Activated CD4-positive, alpha-beta T cell treated with anti-CD3 and anti-CD28 coated beads for 1 hour (primary cell): ENCODE data around the gene RAD9A.
"Not testable (repeated sequence)": the region's sequence is repeated elsewhere in the genome, so short reads cannot be mapped to it uniquely, and the experiment has no call there.

Source experiments
- DNase-seq: peaks from one replicate; pipeline ENCODE4 v3.0.0-alpha.2; 2020

RAD9A gene

GRCh38 chr11:67410984-67411784 is 19.4 kb downstream of the RAD9A start:
- DNase-seq: no peak

GRCh38 chr11:67411785-67412152 is 20.0 kb downstream of the RAD9A start:
- DNase-seq: no peak

- DNase-seq: no peak
Measured at GRCh38 chr11:67412495-67413179, 20.9 kb downstream of the RAD9A start.

DNA sequence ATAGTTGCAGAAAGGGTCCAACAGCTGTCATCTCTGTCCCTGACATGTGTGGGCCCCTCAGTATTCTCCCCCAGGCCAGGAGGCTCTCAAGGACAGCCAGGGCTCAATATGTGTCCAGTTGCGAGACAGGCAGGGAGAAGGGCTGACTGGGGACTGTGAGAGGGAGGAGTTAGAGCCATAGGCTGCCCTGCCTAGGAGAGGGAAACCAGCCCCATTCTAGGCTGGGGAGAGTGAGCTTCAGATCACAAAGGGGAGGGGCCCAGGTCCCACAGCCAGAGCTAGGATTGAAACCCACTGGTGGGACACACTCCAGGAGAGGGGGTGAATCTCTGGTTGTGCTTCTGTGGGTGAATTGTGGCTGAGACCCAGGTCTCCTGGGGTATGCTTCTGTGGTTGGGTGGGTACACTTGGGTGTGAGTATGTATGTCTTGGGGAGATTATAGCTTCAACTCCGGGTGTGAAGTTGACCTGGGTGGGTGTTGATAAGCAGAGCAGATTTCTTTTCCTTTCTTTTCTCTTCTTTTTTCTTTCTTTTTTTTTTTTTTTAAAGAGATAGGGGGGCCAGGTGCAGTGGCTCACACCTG is 21.6 kb downstream of the RAD9A start:
- no peak for DNase-seq

- DNase-seq: no peak
Measured at GRCh38 chr11:67415501-67416304, 23.9 kb downstream of the RAD9A start, which contains the start of gene CARNS1. Gene CARNS1 (plus strand): TSS chr11:67415678. CDS start chr11:67416200, 522 bp downstream.

GRCh38 chr11:67416416-67417335 is 24.9 kb downstream of the RAD9A start:
- DNase-seq: peak; percentile 75

DNA sequence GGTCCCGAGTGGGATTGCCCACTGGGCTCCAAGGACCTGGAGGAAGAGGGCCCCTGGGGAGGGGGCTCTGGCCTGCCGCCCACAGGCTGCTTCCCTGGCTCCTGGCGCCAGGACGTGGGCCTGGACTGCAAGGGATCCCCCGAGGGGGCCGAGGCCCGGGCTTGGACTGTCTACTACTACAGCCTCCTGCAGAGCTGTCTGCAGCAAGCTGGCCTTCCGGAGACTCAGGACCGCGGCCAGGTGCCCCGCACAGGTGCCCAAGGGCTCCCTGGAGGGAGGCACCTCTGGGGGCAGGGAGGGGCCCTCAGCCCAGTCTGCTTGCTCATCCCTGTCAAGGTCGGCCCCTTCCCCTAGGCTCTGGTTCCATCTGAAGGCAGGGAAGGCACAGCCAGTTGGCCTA is 25.6 kb downstream of the RAD9A start:
- DNase-seq: no peak

DNA sequence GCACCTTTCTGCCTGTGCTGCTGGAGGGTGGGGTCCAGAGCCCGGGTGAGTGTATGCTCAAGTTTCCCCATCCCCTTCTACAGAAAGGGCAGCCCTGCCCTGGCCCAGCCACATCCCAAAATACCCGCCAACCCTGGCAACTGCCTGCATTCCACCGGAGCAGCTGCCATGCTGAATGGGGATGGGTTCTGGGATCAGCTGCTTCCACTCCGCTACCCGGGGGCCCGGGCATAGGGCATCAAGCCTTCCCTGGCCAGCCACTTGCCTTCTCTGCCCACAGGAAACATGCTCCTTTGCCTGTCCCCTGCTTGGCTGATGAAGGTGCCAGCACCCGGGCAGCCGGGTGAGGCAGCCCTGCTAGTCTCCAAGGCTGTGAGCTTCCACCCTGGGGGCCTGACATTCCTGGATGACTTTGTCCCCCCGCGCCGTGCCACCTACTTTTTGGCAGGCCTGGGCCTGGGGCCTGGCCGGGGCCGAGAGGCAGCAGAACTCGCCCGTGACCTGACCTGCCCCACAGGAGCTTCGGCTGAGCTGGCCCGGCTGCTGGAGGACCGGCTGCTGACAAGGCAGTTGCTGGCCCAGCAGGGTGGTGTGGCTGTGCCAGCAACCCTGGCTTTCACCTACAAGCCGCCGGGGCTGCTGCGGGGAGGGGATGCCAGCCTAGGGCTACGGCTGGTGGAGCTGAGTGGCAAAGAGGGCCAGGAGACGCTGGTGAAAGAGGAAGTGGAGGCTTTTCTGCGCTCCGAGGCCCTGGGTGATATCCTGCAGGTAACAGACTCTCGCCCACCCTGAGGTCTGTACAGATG is 26.9 kb downstream of the RAD9A start:
- no peak for DNase-seq

DNA sequence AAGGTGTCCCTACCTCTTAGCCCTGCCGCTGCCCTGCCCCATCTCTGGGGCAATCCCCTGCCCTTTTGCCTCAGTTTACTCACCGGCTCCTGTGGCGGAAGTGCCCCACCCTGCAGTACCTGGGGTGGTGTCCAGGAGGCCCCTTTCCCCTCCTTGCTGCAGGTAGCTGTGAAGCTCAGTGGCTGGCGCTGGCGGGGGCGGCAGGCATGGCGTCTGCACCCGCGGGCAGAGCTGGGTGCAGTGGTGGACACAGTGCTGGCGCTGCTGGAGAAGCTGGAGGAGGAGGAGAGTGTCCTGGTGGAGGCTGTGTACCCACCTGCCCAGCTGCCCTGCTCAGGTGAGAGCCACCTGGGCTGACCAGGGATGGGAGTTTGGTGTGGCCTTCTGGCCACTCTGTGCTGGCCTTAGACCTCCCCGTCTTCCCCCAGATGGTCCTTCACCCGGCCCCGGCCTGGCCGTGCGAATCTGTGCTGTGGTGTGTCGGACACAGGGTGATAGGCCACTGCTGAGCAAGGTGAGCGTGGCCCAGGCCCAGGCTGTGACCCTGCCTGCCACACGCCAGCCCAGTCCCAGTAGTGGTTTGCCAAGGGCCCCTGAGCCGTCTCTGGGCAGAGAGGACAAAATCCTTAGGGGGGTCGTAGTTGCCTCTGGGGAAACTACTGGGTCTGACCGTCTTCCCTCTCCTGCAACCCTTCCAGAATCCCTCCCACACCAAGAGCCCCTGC is 27.7 kb downstream of the RAD9A start:
- DNase-seq: no peak

- DNase-seq: no peak
Measured at GRCh38 chr11:67420147-67420645, 28.4 kb downstream of the RAD9A start.

GRCh38 chr11:67420646-67421429 is 29.1 kb downstream of the RAD9A start:
- DNase-seq: peak; percentile 99

- no peak for DNase-seq
Measured at GRCh38 chr11:67421430-67422031, 29.7 kb downstream of the RAD9A start.

DNA sequence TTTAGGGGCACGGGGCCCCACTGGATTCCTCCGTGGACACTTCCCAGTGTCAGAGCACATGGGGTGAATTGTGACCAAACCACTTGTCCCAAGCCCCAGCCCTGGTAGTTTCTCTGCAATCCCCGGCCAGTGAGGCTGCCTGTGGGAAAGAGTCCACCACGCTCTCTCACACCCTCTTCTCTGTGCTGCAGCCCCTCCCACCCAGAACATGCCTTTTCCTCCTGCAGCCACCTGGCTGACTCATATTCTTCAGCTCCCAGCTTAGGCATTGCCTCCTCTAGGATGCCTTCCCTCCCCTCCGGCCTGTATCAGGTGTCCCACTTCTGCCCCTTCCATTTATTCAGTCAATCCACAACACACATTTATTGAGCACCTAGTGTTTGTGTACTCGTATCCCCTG is 31.1 kb downstream of the RAD9A start:
- no peak for DNase-seq

GRCh38 chr11:67423466-67423865 is 31.7 kb downstream of the RAD9A start:
- DNase-seq: no peak

- no peak for DNase-seq
Measured at GRCh38 chr11:67423891-67424613, 32.3 kb downstream of the RAD9A start.

DNA sequence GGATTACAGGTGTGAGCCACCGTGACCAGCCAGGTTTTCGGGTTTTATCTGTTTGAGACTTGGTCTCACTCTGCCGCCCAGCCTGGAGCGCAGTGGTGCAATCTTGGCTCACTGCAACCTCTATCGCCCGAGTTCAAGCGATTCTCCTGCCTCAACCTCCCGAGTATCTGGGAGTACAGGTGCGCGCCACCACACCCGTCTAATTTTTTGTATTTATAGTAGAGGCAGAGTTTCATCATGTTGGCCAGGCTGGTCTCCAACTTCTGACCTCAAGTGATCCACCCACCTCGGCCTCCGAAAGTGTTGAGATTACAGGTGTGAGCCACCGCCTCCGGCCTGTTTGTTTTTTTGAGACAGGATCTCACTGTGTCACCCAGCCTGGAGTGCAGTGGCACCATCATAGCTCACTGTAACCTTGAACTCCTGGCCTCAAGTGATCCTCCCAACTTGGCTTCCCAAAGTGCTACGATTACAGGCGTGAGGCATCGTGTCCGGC is 35.6 kb downstream of the RAD9A start:
- not testable (repeated sequence) for DNase-seq

DNA sequence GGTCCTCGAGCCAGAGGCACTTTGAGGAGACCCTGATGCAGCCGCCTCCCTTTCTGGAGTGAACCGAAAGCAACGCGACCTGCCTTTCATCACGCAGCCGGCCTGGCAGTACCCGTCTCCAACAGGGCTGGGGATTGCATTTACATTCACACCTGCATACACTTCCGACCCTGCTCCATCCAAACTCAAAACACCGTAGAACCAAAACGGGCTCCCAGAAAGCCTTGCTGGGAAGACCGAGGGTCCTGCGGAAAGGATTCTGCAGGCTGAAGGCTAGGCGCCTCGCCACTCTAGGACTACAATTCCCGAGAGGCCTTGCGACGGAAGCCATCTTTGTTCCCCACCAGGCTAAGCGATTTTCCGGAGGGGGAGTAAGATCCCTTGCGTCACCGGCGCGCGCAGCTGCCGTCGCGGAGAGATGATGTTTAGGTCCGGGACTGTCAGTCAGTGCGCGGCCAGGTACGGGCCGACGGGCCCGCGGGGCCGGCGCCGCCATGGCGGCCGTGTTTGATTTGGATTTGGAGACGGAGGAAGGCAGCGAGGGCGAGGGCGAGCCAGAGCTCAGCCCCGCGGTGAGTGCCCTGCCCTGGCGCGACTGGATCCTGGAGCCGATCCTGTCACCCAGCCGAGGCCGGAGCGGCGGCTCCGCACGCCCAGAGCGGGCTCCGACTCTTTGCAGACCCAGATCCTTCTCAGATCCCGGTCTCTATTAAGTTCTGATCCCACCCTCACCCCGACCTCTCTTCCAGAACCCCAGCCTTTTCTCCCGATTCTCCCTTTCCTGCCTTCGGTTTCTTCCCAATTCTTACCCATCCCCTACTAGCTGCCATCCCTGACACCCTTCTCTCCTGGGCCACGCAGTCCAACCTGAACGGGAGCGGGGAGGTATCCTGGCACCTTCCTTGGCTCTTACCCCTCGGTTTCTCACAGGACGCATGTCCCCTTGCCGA is 36.5 kb downstream of the RAD9A start, which contains the start of gene RPS6KB2:
Gene RPS6KB2 (plus strand): TSS at position 443 of the 950 bp plus-strand sequence. CDS start 52 bp downstream, at position 495.
- peak; percentile 99 for DNase-seq
